ENCODE measurements around the gene TRMT1.
A peak's percentile ranks its signal among the peaks of the same experiment; 100 is the strongest.

Gene TRMT1

DNA sequence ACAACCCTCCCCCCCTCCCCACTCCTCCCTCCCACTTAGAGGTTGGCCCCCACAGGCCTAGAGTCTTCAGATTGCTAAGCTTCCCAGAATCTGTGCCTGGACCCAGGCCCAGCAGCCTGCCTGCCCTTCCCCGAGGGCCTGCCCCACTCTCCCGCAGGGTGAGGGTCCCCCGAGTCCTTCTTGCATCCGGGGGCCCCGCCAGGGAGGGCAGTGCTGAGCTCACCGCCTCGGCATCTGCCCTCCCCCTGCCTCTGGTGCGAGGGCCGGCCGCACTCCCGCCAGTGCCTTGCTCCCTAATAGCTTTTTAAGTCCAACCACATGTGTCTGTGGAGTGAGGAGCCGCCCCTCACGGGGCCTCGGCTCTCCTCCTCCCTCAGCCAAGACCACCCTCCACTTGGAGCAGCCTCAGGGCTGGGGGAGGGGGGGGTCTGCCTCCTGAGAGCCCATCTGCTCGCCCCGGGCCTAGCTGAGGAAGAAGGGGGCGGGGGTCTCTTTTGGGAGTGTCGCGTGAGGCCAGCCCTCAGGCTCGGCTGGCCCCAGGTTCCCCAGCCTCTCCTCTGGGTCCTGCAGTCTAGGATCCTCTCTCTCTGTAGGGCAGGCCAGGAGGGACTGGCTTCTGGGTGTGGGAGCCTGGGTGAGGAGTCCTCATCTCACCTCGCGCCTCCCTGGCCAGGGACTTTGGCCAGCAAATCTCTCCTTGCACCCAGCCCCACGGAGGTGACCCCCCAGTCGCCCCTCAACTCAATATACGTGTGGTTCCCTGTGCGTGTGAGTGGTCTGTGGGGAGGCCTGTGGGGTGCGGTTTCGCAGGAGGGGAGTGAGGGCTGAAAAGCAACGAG lies 61.1 kb downstream of the TRMT1 start:
- peak overlapping the region; percentile 15 for H3K18ac ChIP-seq (ENCODE audit: low read length)

More for the DNA sequence above, 61.1 kb downstream of the TRMT1 start:
- Histone ChIP-seq H3K9ac (ENCODE audit: low read length) (peak overlapping the region; percentile 43), H3K27me3 (ENCODE audit: insufficient read depth, low read length, poor library complexity) (peaks cover 41% of the 10 kb centered on the region), H4K5ac (ENCODE audit: low read length) (no peak overlapping the region), H4K8ac (ENCODE audit: low read depth, low read length) (no peak overlapping the region), H2AK5ac (ENCODE audit: low read length) (no peak overlapping the region), H3K36me3 (ENCODE audit: control insufficient read depth, insufficient read depth, low read length) (no peaks in the 10 kb centered on the region), H2BK15ac (replicated peaks; ENCODE audit: low read depth) (no peak overlapping the region), H3K4me1 (ENCODE audit: control insufficient read depth, low read depth, low read length) (peaks cover 3% of the 10 kb centered on the region), H3K56ac (ENCODE audit: low read length) (peak overlapping the region; percentile 56), H3K27ac (ENCODE audit: low read depth, low read length) (no peak overlapping the region), H3K79me2 (ENCODE audit: control insufficient read depth, insufficient read depth, low read length) (no peaks in the 10 kb centered on the region), H3K4ac (ENCODE audit: low read depth, low read length) (peak overlapping the region; percentile 41), H2BK120ac (ENCODE audit: low read depth, low read length) (no peak overlapping the region), H3K23ac (ENCODE audit: low read length) (no peak overlapping the region), H2BK5ac (ENCODE audit: low read length) (no peak overlapping the region), H3K79me1 (ENCODE audit: low read length) (no peaks in the 10 kb centered on the region), H3K4me3 (ENCODE audit: low read length) (no peak overlapping the region), H3K4me2 (ENCODE audit: low read length) (peak overlapping the region; percentile 32)
- WGBS (ENCODE audit: extremely low coverage, insufficient coverage, low lambda C conversion rate), result no CpG with 5 or more reads among the region's 29 CpGs
- peak; percentile 76 for DNase-seq

Data from mesendoderm (in vitro differentiated cells).